ENCODE results near the gene MMP14.
"Not testable (repeated sequence)": the region's sequence is repeated elsewhere in the genome, so short reads cannot be mapped to it uniquely, and the experiment has no call there.

Gene MMP14
- total RNA-seq = 0 to 1.7 (median 1.3) reads per million in 4 donors

- DNase-seq = no peak
Observed at GRCh38 chr14:22836301-22837113, at the start of gene MMP14. Gene MMP14, plus strand, starts transcription at chr14:22836585. Its CDS starts 233 bp downstream, at chr14:22836818.

GRCh38 chr14:22786685-22787084, 49.7 kb upstream of the MMP14 start:
- no peak for DNase-seq

GRCh38 chr14:22791301-22791700, 45.1 kb upstream of the MMP14 start:
- DNase-seq = no peak

- DNase-seq = no peak
Observed at GRCh38 chr14:22792158-22792557, 44.2 kb upstream of the MMP14 start.

- not testable (repeated sequence) for DNase-seq
Observed at GRCh38 chr14:22793550-22793949, 42.8 kb upstream of the MMP14 start.

- DNase-seq = no peak
Observed at GRCh38 chr14:22793976-22794375, 42.4 kb upstream of the MMP14 start.

GRCh38 chr14:22794551-22794951, 41.8 kb upstream of the MMP14 start:
- DNase-seq = no peak

- DNase-seq = no peak
Observed at GRCh38 chr14:22796087-22796707, 40.2 kb upstream of the MMP14 start.

- no peak for DNase-seq
Observed at GRCh38 chr14:22797017-22797917, 39.1 kb upstream of the MMP14 start.

- no peak for DNase-seq
Observed at GRCh38 chr14:22798528-22798927, 37.9 kb upstream of the MMP14 start.

- no peak for DNase-seq
Observed at GRCh38 chr14:22800346-22800745, 36.0 kb upstream of the MMP14 start.

- DNase-seq = no peak
Observed at GRCh38 chr14:22801716-22802115, 34.7 kb upstream of the MMP14 start.

- DNase-seq = no peak
Observed at GRCh38 chr14:22802860-22803686, 33.3 kb upstream of the MMP14 start.

- DNase-seq = no peak
Observed at GRCh38 chr14:22803687-22803974, 32.8 kb upstream of the MMP14 start.

GRCh38 chr14:22805235-22805634, 31.1 kb upstream of the MMP14 start:
- DNase-seq = not testable (repeated sequence)

- no peak for DNase-seq
Observed at GRCh38 chr14:22807432-22808087, 28.8 kb upstream of the MMP14 start.

GRCh38 chr14:22808388-22809209, 27.8 kb upstream of the MMP14 start:
- no peak for DNase-seq

GRCh38 chr14:22811722-22812121, 24.7 kb upstream of the MMP14 start:
- DNase-seq = no peak

- DNase-seq = no peak
Observed at GRCh38 chr14:22812744-22813143, 23.6 kb upstream of the MMP14 start.

GRCh38 chr14:22813145-22813544, 23.2 kb upstream of the MMP14 start:
- DNase-seq = no peak

- DNase-seq = no peak
Observed at GRCh38 chr14:22814373-22814772, 22.0 kb upstream of the MMP14 start.
